Stimulated activated memory B cell treated with anti-CD40 and anti-IgM and Interleukin-4, amounts not matched to agents 10 μg/mL and 1 μg/mL and 100 μg/mL, for 72 hours (primary cell): ENCODE results near the gene GUCA1A.
"Not testable (repeated sequence)": the region's sequence is repeated elsewhere in the genome, so short reads cannot be mapped to it uniquely, and the experiment has no call there.

Source experiments
- ATAC-seq: fragments of 150-1000 bp; cut with Tn5 transposase; 2 replicates; pipeline ENCODE4 v1.10.0; 2021
- H3K27ac Mint-ChIP-seq: one replicate; pipeline ENCODE4 v1.8.0; 2022; ENCODE audit warnings: mild to moderate bottlenecking, mixed read lengths
- H3K27me3 Mint-ChIP-seq: one replicate; pipeline ENCODE4 v1.8.0; 2022; ENCODE audit warnings: mixed read lengths
- H3K36me3 Mint-ChIP-seq: one replicate; pipeline ENCODE4 v1.8.0; 2022; ENCODE audit warnings: mixed read lengths
- H3K4me1 Mint-ChIP-seq: one replicate; pipeline ENCODE4 v1.8.0; 2022; ENCODE audit warnings: mixed read lengths
- H3K4me3 Mint-ChIP-seq: one replicate; pipeline ENCODE4 v1.8.0; 2022; ENCODE audit warnings: mild to moderate bottlenecking, moderate library complexity, mixed read lengths
- H3K9me3 Mint-ChIP-seq: one replicate; pipeline ENCODE4 v1.8.0; 2022; ENCODE audit warnings: mixed read lengths

GUCA1A gene

DNA sequence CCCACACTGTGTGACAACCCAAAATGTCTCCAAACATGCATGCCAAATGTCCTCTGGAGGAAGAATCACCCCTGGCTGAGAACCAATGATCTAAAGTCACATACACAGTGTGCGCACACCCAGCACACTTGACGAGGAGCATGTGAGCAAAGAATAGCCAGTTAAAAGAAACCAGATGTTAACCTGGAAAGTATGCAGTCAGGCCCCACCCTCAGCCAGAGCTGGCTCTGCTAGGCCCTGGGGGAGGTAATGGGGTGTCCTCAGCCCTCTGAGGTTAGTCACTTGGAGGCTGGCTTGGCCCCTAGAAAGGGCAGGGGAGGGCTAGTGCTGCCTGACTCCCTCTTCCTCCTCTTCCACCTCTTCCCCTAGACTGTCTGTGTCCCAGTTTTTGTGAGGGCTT, 15.2 kb upstream of the GUCA1A start:
- Mint-ChIP-seq H3K27me3 (peaks cover 51% of the 10 kb centered on the region), H3K4me3 (no peak overlapping the region), H3K4me1 (peaks cover 6% of the 10 kb centered on the region), H3K36me3 (no peaks in the 10 kb centered on the region), H3K27ac (no peak overlapping the region), H3K9me3 (no peaks in the 10 kb centered on the region)
- no peak for ATAC-seq

DNA sequence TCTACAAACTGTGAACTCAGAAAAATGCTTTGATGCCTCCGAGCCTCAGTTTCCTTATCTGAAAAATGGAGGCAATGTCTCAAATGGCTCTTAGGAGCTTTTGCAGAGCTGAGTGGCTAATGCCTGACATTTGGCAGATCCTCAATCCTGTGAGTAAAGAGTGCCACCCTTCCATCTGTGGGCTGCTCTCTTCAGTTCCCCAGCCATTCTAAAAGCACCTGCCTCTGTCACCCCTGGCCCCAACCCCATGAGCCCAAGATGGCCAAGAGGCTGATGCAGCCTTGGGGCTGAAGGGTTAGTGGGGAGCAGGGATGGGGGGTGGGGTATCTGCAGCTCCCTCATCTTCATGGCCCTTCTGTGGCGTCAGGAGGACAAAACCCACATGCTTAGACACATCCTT, 14.5 kb upstream of the GUCA1A start:
- Mint-ChIP-seq H3K27me3 (peaks cover 46% of the 10 kb centered on the region), H3K27ac (no peak overlapping the region), H3K36me3 (no peaks in the 10 kb centered on the region), H3K9me3 (no peaks in the 10 kb centered on the region), H3K4me3 (no peak overlapping the region), H3K4me1 (peaks cover 6% of the 10 kb centered on the region)
- no peak for ATAC-seq

- H3K4me1 Mint-ChIP-seq, result peaks cover 6% of the 10 kb centered on the region
- no peaks in the 10 kb centered on the region for H3K9me3 Mint-ChIP-seq
- no peak overlapping the region for H3K27ac Mint-ChIP-seq
- H3K4me3 Mint-ChIP-seq, result no peak overlapping the region
- no peaks in the 10 kb centered on the region for H3K36me3 Mint-ChIP-seq
- H3K27me3 Mint-ChIP-seq, result peaks cover 37% of the 10 kb centered on the region
- ATAC-seq, result no peak
Observed at GRCh38 chr6:42159431-42160024, 13.6 kb upstream of the GUCA1A start.

DNA sequence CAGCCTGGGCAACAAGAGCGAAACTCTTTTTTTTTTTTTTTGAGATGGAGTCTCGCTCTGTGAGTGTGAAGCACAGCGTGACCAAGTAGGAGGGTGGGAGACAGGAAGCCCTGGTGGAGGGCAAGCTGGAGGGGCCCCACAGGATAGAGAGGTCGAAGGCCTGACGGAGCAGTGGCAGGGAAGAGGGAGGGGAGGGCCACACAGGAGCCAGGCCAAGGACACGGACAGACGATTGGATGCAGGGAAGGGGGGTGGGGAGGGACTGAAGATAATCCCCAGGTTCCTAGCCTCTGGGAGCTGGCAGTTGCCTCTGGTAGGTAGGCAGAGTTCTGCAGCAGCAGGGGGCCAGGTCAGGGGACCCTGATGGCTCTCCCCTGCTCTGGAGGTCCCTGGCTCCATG, 10.8 kb upstream of the GUCA1A start:
- Mint-ChIP-seq H3K4me1 (peaks cover 14% of the 10 kb centered on the region), H3K27ac (no peak overlapping the region), H3K9me3 (no peaks in the 10 kb centered on the region), H3K27me3 (peaks cover 54% of the 10 kb centered on the region), H3K4me3 (no peak overlapping the region), H3K36me3 (no peaks in the 10 kb centered on the region)
- ATAC-seq, result no peak

DNA sequence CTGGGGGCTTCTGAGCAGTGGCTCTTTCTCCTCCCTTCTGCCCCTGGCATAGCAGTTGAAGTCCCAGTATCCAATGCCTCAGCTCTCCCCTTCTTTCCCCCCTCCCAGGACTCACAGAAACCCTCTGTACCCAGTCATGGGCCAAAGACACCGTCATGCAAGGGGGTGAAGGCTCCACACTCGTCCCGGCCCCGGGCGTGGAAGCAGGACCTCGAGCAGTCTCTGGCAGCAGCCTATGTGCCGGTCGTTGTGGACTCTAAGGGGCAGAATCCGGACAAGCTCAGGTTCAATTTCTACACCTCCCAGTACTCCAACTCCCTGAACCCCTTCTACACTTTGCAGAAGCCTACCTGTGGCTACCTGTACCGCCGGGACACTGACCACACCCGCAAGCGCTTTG, 10.4 kb upstream of the GUCA1A start:
- Mint-ChIP-seq H3K36me3 (no peaks in the 10 kb centered on the region), H3K27ac (no peak overlapping the region), H3K9me3 (no peaks in the 10 kb centered on the region), H3K4me3 (no peak overlapping the region), H3K4me1 (peaks cover 14% of the 10 kb centered on the region), H3K27me3 (peaks cover 54% of the 10 kb centered on the region)
- ATAC-seq, result no peak

GRCh38 chr6:42163981-42164380, 9.2 kb upstream of the GUCA1A start:
- Mint-ChIP-seq H3K4me3 (no peak overlapping the region), H3K27me3 (peaks cover 64% of the 10 kb centered on the region), H3K27ac (no peak overlapping the region), H3K9me3 (no peaks in the 10 kb centered on the region), H3K4me1 (peaks cover 14% of the 10 kb centered on the region), H3K36me3 (no peaks in the 10 kb centered on the region)
- ATAC-seq, result no peak

DNA sequence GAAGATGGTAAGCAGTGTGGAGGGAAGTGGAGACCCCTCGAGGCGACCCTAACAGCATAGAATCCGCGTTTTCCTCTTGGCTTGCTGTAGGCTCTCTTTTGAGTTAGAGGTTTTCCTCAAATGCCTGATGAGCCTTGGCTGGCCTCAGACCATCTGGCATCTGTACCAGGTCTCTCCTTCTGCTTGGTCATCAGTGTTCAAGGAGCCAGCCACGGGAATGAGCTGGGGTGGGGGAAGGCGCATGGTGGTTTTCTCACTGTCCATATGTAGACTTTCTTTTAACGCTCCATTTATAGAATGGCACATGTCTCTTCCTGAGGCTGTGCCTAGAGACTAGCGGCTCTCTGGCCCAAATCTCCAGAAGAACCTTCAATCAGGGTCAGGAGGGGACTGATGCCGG, 8.1 kb upstream of the GUCA1A start:
- Mint-ChIP-seq H3K36me3 (no peaks in the 10 kb centered on the region), H3K4me1 (peaks cover 14% of the 10 kb centered on the region), H3K27me3 (peaks cover 54% of the 10 kb centered on the region), H3K9me3 (no peaks in the 10 kb centered on the region), H3K27ac (no peak overlapping the region), H3K4me3 (no peak overlapping the region)
- no peak for ATAC-seq

DNA sequence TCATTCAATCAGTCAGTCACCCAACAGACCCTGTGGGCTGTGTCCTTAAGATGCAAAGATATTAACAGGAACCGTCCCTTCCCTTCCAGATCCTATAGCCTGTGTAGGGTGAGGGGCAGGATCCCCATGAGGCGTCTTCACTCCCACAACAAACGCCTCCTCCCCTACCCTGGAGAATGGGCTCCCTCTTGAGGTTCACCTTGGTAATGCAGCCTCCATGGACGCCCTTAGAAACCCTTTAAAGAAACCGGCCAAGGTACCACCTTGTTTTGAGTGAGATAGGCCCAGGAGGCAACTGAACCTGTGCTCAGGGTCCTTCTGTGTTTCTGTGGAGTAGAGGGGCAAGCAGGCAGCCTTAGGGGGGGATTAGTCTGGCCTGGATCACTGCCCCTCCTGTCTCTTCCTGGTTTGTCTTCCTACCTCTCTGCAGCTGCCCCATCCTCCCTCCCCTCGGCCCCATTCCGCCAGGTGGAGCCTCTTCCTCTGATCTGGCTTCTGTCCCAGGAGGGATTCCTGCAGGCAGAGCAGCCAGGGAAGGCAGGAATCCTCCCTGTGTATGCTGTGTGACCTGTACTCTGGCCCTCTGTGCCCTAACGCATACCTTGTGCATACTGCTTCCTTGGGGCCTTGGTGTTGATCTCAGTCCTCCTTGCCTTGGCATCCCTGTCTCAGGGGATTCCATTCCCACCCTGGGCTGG, 6.6 kb upstream of the GUCA1A start:
- no peak overlapping the region for H3K27ac Mint-ChIP-seq
- H3K4me3 Mint-ChIP-seq, result no peak overlapping the region
- peaks cover 38% of the 10 kb centered on the region for H3K27me3 Mint-ChIP-seq
- no peaks in the 10 kb centered on the region for H3K36me3 Mint-ChIP-seq
- no peaks in the 10 kb centered on the region for H3K9me3 Mint-ChIP-seq
- peaks cover 14% of the 10 kb centered on the region for H3K4me1 Mint-ChIP-seq
- ATAC-seq, result peak; percentile 69

DNA sequence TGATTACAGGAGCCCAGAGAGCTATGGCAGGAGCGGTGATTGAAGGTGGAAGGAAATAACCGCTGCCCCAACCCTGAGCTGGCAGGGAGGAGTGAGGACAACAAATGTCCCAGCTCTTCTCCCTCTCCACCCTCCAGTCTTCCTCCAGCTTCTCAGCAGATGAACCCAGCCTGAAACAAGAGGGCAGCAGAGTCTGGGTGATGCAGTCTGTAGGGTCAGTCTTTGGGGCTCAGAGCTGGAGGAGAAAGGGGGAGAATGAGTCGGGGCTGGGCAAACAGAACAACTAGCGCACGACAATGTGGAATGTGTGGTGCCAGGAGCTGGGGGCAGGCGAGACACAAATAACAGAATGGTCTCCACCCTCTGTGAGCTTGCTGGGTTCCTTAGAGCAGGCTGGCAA, 4.5 kb upstream of the GUCA1A start:
- Mint-ChIP-seq H3K4me3 (no peak overlapping the region), H3K27me3 (peaks cover 30% of the 10 kb centered on the region), H3K4me1 (peaks cover 9% of the 10 kb centered on the region), H3K9me3 (no peaks in the 10 kb centered on the region), H3K36me3 (no peaks in the 10 kb centered on the region), H3K27ac (no peak overlapping the region)
- ATAC-seq, result no peak

DNA sequence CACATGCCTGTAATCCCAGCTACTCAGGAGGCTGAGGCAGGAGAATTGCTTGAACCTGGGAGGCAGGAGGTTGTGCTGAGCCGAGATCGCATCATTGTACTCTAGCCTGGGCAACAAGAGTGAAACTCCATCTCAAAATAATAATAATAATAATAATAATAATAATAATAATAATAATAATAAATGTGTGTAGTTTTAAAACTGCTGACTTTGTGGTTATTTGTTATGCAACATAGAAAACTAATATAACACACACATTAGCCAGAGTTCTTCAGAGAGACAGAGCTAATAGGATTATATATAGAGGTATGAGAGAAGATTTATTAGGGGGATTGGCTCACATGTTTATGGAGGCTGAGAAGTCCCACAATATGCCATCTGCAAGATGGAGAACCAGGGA, 3.4 kb upstream of the GUCA1A start:
- not testable (repeated sequence) for H3K27ac Mint-ChIP-seq, H3K9me3 Mint-ChIP-seq, ATAC-seq, H3K4me1 Mint-ChIP-seq, H3K4me3 Mint-ChIP-seq, H3K36me3 Mint-ChIP-seq
- H3K27me3 Mint-ChIP-seq, result peaks cover 30% of the 10 kb centered on the region

DNA sequence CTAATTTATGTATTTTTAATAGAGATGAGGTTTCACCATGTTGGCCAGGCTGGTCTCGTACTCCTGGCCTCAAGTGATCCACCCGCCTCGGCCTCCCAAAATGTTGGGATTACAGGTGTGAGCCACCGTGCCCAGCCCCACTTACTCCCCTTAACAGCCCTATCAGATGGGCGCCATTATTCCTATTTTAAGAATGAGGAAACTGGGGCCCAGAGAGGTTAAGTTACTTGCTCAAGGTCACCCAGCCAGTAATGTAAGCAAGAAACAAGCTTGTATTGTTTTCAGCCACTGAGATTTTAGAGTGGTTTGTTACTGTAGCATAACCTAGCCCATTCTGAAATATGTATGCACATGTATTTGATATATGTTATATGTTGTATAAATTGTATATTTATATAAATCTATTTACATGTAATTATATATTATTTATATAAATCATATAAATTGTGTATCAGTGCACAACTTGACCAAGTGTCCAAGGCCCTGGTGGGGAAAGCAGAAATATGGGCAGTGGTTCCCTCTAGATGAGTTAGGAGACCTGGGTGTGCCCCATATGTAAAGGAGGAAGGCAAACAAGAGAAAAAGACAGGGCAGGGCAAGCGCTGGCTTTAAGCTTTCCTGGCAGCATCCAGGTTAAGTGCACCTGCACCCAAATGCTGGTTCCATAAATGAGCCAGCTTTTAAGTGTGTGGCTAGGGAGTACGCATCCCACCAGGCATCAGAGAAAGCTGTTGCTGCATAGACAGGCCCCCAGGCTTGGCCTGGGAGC, 1.2 kb upstream of the GUCA1A start:
- H3K27ac Mint-ChIP-seq, result no peak overlapping the region
- no peak overlapping the region for H3K4me3 Mint-ChIP-seq
- H3K27me3 Mint-ChIP-seq, result peaks cover 12% of the 10 kb centered on the region
- H3K36me3 Mint-ChIP-seq, result no peaks in the 10 kb centered on the region
- H3K9me3 Mint-ChIP-seq, result no peaks in the 10 kb centered on the region
- no peak for ATAC-seq
- peaks cover under 1% of the 10 kb centered on the region for H3K4me1 Mint-ChIP-seq

DNA sequence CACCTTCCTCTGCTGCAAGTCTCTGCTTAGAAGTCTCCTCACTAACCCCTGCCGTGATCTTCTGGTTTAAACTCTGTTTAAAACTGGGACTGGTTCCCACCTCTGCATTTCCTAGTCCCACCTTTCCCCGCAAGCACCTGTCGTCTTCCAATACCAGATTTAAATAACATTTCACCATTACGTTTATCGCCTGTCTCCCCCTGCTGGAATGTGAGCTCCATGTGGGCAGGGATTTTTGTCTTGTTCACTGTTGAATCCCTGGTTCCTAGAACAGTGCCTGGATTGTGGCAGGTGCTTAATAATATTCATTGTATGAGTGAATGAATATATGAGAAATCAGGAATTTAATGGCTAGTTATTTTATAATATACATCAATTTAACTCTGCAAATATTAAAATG, 2.7 kb downstream of the GUCA1A start:
- ATAC-seq, result no peak
- Mint-ChIP-seq H3K27ac (no peak overlapping the region), H3K9me3 (no peaks in the 10 kb centered on the region), H3K4me3 (no peak overlapping the region), H3K27me3 (peaks cover 26% of the 10 kb centered on the region), H3K36me3 (no peaks in the 10 kb centered on the region), H3K4me1 (peaks cover 21% of the 10 kb centered on the region)

GRCh38 chr6:42176981-42177380, 3.8 kb downstream of the GUCA1A start:
- Mint-ChIP-seq H3K27me3 (peaks cover 26% of the 10 kb centered on the region), H3K9me3 (no peaks in the 10 kb centered on the region), H3K36me3 (no peaks in the 10 kb centered on the region), H3K4me1 (peaks cover 21% of the 10 kb centered on the region), H3K4me3 (no peak overlapping the region), H3K27ac (no peak overlapping the region)
- no peak for ATAC-seq

GRCh38 chr6:42177514-42178364, 4.6 kb downstream of the GUCA1A start:
- H3K27me3 Mint-ChIP-seq, result peaks cover 26% of the 10 kb centered on the region
- ATAC-seq, result no peak
- peaks cover 21% of the 10 kb centered on the region for H3K4me1 Mint-ChIP-seq
- no peaks in the 10 kb centered on the region for H3K9me3 Mint-ChIP-seq
- peaks cover 3% of the 10 kb centered on the region for H3K36me3 Mint-ChIP-seq
- H3K27ac Mint-ChIP-seq, result no peak overlapping the region
- H3K4me3 Mint-ChIP-seq, result no peak overlapping the region

- Mint-ChIP-seq H3K4me1 (peaks cover 21% of the 10 kb centered on the region), H3K36me3 (peaks cover 6% of the 10 kb centered on the region), H3K27ac (no peak overlapping the region), H3K9me3 (no peaks in the 10 kb centered on the region), H3K27me3 (peaks cover 26% of the 10 kb centered on the region), H3K4me3 (no peak overlapping the region)
- no peak for ATAC-seq
Observed at GRCh38 chr6:42179261-42179944, 6.2 kb downstream of the GUCA1A start.
